Glutamatergic neuron (in vitro differentiated cells): ENCODE measurements around the gene NIT2. TPM values are rescaled to one million over a fixed set of nuclear protein-coding genes. Genes with fewer than 3 reads are reported as not detected.

ENCODE experiments used
- DNase-seq: peaks from one replicate; pipeline ENCODE4 v3.0.0; 2022
- H3K27ac Mint-ChIP-seq: one replicate; pipeline ENCODE4 v1.8.0; 2020; ENCODE audit warnings: mild to moderate bottlenecking, mixed read lengths, inconsistent platforms; ENCODE audit not compliant: unreplicated experiment
- H3K27me3 Mint-ChIP-seq: one replicate; pipeline ENCODE4 v1.8.0; 2020; ENCODE audit warnings: mild to moderate bottlenecking, moderate library complexity, mixed read lengths, inconsistent platforms; ENCODE audit not compliant: unreplicated experiment
- H3K36me3 Mint-ChIP-seq: one replicate; pipeline ENCODE4 v1.8.0; 2020; ENCODE audit warnings: mild to moderate bottlenecking, mixed read lengths, inconsistent platforms; ENCODE audit not compliant: unreplicated experiment
- H3K4me1 Mint-ChIP-seq: one replicate; pipeline ENCODE4 v1.8.0; 2020; ENCODE audit warnings: mild to moderate bottlenecking, low read depth, mixed read lengths, inconsistent platforms; ENCODE audit not compliant: unreplicated experiment
- H3K4me3 Mint-ChIP-seq: one replicate; pipeline ENCODE4 v1.8.0; 2020; ENCODE audit warnings: mild to moderate bottlenecking, mixed read lengths, inconsistent platforms; ENCODE audit not compliant: unreplicated experiment
- H3K9me3 Mint-ChIP-seq: one replicate; pipeline ENCODE4 v1.8.0; 2020; ENCODE audit warnings: mild to moderate bottlenecking, moderate library complexity, mixed read lengths, inconsistent platforms; ENCODE audit not compliant: unreplicated experiment
- total RNA-seq: library from RNA; stranded (reverse); fragmentation: NEBNext Ultra II Directional; extraction: Animal tissue kit (Norgen Biotek cat#: 25700); gene quantifications from one replicate; pipeline ENCODE4 v1.2.1, GENCODE V29; 2021; ENCODE audit not compliant: unreplicated experiment
- TF ChIP-seq, protein P1 (sequence below): fragments of 200-600 bp; sonication (generic); IDR thresholded peaks from one replicate; pipeline ENCODE4 v1.5.0; 2021; ENCODE audit not compliant: partially characterized antibody, unreplicated experiment

Gene NIT2
- total RNA-seq, 1 donor from 2014 or later = 39.6 TPM

DNA sequence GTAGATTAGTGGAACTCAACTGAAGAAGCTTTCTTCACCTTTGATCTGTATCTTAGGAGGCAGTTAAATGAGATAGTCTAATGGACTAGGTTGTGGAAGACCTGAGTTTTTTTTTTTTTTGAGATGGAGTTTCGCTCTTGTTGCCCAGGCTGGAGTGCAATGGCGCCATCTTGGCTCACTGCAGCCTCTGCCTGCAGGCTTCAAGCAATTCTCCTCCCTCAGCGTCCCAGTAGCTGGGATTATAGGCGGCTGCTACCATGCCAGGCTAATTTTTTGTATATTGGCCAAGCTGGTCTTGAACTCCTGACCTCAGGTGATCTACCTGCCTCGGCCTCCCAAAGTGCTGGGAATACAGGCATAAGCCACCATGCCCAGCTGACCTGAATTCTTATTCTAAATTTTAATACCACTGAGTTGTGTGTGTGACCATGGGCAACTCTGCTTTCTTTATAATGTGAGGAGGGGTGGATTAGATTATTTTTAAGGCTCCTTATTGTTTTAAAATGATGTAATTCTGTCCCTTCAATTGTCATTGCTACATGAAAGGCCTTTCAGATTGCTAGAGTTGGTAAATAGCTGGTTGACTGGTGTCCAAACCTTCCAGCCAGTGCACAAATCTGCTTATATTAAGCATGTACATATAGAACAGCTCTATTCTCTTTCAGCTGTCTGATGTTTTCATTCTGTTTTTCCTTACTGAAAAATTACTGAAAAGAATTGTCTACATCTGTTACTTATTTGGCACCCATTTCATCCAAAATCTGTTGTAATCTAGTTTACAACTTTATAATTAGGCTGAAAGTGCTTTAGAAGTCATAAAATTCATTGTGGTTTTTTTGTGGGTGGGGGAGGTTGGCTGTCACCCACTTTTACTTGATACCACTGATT lies 69.0 kb downstream of the NIT2 start:
- H3K4me3 Mint-ChIP-seq = peak overlapping the region; percentile 59
- H3K4me1 Mint-ChIP-seq = peaks cover 10% of the 10 kb centered on the region
- DNase-seq = peak; percentile 18
- H3K27me3 Mint-ChIP-seq = peaks cover 1% of the 10 kb centered on the region
- H3K9me3 Mint-ChIP-seq = peaks cover 4% of the 10 kb centered on the region
- H3K36me3 Mint-ChIP-seq = peaks cover 14% of the 10 kb centered on the region
- no peak overlapping the region for H3K27ac Mint-ChIP-seq
- TF ChIP-seq, protein P1, sequence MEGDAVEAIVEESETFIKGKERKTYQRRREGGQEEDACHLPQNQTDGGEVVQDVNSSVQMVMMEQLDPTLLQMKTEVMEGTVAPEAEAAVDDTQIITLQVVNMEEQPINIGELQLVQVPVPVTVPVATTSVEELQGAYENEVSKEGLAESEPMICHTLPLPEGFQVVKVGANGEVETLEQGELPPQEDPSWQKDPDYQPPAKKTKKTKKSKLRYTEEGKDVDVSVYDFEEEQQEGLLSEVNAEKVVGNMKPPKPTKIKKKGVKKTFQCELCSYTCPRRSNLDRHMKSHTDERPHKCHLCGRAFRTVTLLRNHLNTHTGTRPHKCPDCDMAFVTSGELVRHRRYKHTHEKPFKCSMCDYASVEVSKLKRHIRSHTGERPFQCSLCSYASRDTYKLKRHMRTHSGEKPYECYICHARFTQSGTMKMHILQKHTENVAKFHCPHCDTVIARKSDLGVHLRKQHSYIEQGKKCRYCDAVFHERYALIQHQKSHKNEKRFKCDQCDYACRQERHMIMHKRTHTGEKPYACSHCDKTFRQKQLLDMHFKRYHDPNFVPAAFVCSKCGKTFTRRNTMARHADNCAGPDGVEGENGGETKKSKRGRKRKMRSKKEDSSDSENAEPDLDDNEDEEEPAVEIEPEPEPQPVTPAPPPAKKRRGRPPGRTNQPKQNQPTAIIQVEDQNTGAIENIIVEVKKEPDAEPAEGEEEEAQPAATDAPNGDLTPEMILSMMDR = no peak

DNA sequence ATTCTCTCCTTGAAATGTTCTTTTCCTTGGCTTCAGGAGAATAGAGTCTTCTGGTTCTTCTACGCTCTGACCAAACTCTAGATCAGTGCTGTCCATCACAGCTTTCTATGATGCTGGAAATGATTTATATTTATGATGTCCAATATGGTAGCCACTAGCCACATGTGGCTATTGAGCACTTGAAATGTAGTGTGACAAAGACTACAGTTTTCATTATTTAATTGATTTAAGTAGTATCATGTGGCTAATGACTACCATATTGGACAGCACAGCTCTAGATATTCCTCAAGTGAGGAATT lies 69.6 kb downstream of the NIT2 start:
- TF ChIP-seq, protein P1 = no peak
- Mint-ChIP-seq H3K4me3 (no peak overlapping the region), H3K36me3 (peaks cover 14% of the 10 kb centered on the region), H3K4me1 (peaks cover 10% of the 10 kb centered on the region), H3K27ac (no peak overlapping the region), H3K9me3 (peaks cover 4% of the 10 kb centered on the region), H3K27me3 (peaks cover 1% of the 10 kb centered on the region)
- DNase-seq = no peak

DNA sequence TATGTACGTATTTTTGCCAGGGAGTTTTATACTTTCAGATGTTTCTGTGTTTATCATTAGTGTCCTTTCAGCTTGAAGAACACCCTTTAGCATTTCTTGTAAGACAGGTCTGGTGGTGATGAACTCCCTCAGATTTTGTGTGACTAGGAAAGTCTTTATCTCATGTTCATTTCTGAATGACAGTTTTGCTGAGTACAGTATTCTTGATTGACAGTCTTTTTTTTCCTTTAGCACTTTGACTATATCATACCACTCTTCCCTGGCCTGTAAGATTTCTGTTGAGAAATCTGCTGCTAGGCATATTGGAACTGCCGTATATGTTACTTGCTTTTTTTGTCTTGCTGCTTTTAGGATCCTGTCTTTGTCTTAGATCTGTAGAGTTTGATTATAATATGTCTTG lies 72.6 kb downstream of the NIT2 start:
- H3K4me3 Mint-ChIP-seq = no peak overlapping the region
- H3K27me3 Mint-ChIP-seq = peaks cover 1% of the 10 kb centered on the region
- no peak for DNase-seq
- peaks cover 4% of the 10 kb centered on the region for H3K4me1 Mint-ChIP-seq
- H3K36me3 Mint-ChIP-seq = peaks cover 14% of the 10 kb centered on the region
- no peak overlapping the region for H3K27ac Mint-ChIP-seq
- TF ChIP-seq, protein P1 = no peak
- H3K9me3 Mint-ChIP-seq = peaks cover 2% of the 10 kb centered on the region

DNA sequence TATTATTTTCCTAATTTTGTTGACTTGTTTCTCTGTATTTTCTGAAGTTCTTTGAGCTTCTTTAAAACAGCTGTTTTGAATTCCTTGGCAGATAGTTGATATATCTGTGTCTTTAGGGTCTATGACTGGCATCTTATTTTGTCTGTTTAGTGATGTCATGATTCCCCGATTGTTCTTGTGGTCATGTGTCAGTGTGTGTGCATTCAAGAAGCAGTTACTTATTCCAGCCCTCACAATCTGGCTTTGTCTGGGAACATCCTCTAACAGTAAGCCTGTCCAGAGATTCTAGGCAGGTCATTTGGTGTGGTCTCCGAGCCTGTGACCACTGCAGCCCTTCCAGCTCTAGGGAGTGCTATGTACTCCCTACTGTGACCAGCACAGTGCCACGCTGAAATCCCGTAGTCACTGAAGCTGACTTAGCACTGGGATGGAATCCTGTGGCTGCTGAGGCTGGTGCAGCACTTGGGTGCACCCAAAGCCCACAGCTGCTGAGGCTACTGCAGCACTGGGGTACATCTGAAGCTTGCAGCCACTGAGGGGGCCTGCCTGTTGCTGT lies 73.5 kb downstream of the NIT2 start:
- TF ChIP-seq, protein P1 = no peak
- Mint-ChIP-seq H3K27me3 (no peaks in the 10 kb centered on the region), H3K36me3 (peaks cover 14% of the 10 kb centered on the region), H3K4me1 (peaks cover 4% of the 10 kb centered on the region), H3K27ac (no peak overlapping the region), H3K9me3 (peaks cover 2% of the 10 kb centered on the region), H3K4me3 (no peak overlapping the region)
- DNase-seq = no peak

Other genes starting within 250 kb of the NIT2 start
- gene FILIP1L, start 220.3 kb upstream of the NIT2 start, total RNA-seq = 4.3 TPM
- 33.2 TPM for gene TBC1D23, start 73.8 kb upstream of the NIT2 start, total RNA-seq
- 34.7 TPM for gene TOMM70, start 66.3 kb downstream of the NIT2 start, total RNA-seq
- gene LNP1, start 66.8 kb downstream of the NIT2 start, total RNA-seq = 2.0 TPM
- gene TMEM45A, start 157.9 kb downstream of the NIT2 start, total RNA-seq = 0.61 TPM